K562 (cell line): ENCODE results near the gene SLC35F5.

Experiments
- ATF3 ChIP-seq, 2 experiments: fragments of 450-650 bp in 1 of 2; sonication (generic) in 1 of 2; formaldehyde crosslinking in 1 of 2; IDR thresholded peaks in 1 of 2; conservative IDR thresholded peaks in 1 of 2; 2 replicates each; pipeline versions ENCODE4 v1.6.1 to v1.8.1; 2016 to 2023; ENCODE audit warnings: mild to moderate bottlenecking in 2 of 2, moderate library complexity in 2 of 2, inconsistent platforms in 1 of 2, missing genetic modification reagents in 1 of 2
- BCOR ChIP-seq: fragments of 450-650 bp; IDR thresholded peaks from 2 replicates; pipeline ENCODE4 v1.6.1; 2016
- CBX1 ChIP-seq: sonication (generic); IDR thresholded peaks from 2 replicates; pipeline ENCODE4 v1.6.1; 2016; ENCODE audit warnings: antibody characterized with exemption, low read depth, mild to moderate bottlenecking
- CTCF ChIP-seq, 3 experiments: IDR thresholded peaks in 2 of 3; conservative IDR thresholded peaks in 1 of 3; 2 replicates each; pipeline ENCODE4 v1.5.1; 2011 to 2012; ENCODE audit warnings: low read length in 3 of 3, mild to moderate bottlenecking in 3 of 3, control low read depth in 2 of 3, improper control_type of control experiment in 1 of 3, inconsistent platforms in 1 of 3, low read depth in 1 of 3, mixed read lengths in 1 of 3, moderate library complexity in 1 of 3; ENCODE audit not compliant: insufficient read depth in 2 of 3
- E2F1 ChIP-seq: sonication (generic); formaldehyde crosslinking; IDR thresholded peaks from 2 replicates; pipeline ENCODE4 v1.8.1; 2023; ENCODE audit warnings: mild to moderate bottlenecking, missing genetic modification reagents, moderate library complexity
- FOS ChIP-seq: IDR thresholded peaks from 3 replicates; pipeline ENCODE4 v1.6.1; 2011; ENCODE audit not compliant: insufficient read length; ENCODE audit errors: extremely low read depth
- NBN ChIP-seq: fragments of 450-650 bp; IDR thresholded peaks from 2 replicates; pipeline ENCODE4 v1.6.1; 2016; ENCODE audit warnings: low read depth, mild to moderate bottlenecking
- POLR2AphosphoS5 ChIP-seq: IDR thresholded peaks from 2 replicates; pipeline ENCODE4 v1.6.1; 2011; ENCODE audit warnings: mild to moderate bottlenecking, low read depth, low read length, moderate library complexity; ENCODE audit not compliant: control insufficient read depth, insufficient read depth
- RBM22 ChIP-seq: fragments of 200-400 bp; formaldehyde crosslinking; IDR thresholded peaks from 2 replicates; pipeline ENCODE4 v1.6.1; 2018; ENCODE audit warnings: low read length, low read depth; ENCODE audit not compliant: poor library complexity, severe bottlenecking
- SMARCC2 ChIP-seq: fragments of 450-650 bp; IDR thresholded peaks from 2 replicates; pipeline ENCODE4 v1.6.1; 2017; ENCODE audit warnings: antibody characterized with exemption, moderate library complexity, mild to moderate bottlenecking, low read depth
- ZNF431 ChIP-seq: sonication (generic); formaldehyde crosslinking; IDR thresholded peaks from 2 replicates; pipeline ENCODE4 v1.8.0; 2022; ENCODE audit warnings: mild to moderate bottlenecking, missing genetic modification reagents
- ZSCAN29 ChIP-seq: fragments of 450-650 bp; IDR thresholded peaks from 2 replicates; pipeline ENCODE4 v1.6.1; 2017

GRCh38 chr2:113676623-113677266 is 79.7 kb downstream of the SLC35F5 start:
- TF ChIP-seq ZNF431 (CRISPR knock-in tag) (no peak), NBN (no peak), CTCF (IDR thresholded peaks at IDR 0.05 in 2 of 3, conservative IDR thresholded peaks at IDR 0.05 in 1 of 3; ENCODE audit: insufficient read depth in 2 of 3, low read depth in 1 of 3, low read length in 3 of 3) (no peak), POLR2AphosphoS5 (no peak), ATF3 (IDR thresholded peaks at IDR 0.05) (no peak), ATF3 (CRISPR knock-in tag; conservative IDR thresholded peaks at IDR 0.05) (no peak), RBM22 (no peak), FOS (no peak), E2F1 (CRISPR knock-in tag) (no peak), CBX1 (no peak), BCOR (no peak), SMARCC2 (no peak), ZSCAN29 (no peak)
